LNCaP clone FGC (cell line): ENCODE results near the gene CLIC6.

Source experiments
- DNase-seq: peaks from one replicate; pipeline ENCODE4 v3.0.0-alpha.2; 2011; ENCODE audit warnings: low read depth
- H3K4me3 ChIP-seq: 2 replicates; pipeline ENCODE4 v1.5.1; 2011; ENCODE audit warnings: mild to moderate bottlenecking, low read depth, low read length, control low read depth
- CTCF ChIP-seq: IDR thresholded peaks from 2 replicates; pipeline ENCODE4 v1.5.1; 2012; ENCODE audit warnings: mild to moderate bottlenecking; ENCODE audit not compliant: control insufficient read depth, insufficient read depth; ENCODE audit errors: extremely low read depth

Gene CLIC6

GRCh38 chr21:34670220-34670961, 1.6 kb downstream of the CLIC6 start:
- DNase-seq, result no peak
- H3K4me3 ChIP-seq, result no peak overlapping the region
- TF ChIP-seq CTCF, result no peak

- no peak for TF ChIP-seq CTCF
- no peak for DNase-seq
- H3K4me3 ChIP-seq, result no peak overlapping the region
These were observed 2.2 kb downstream of the CLIC6 start for GRCh38 chr21:34670962-34671348.

GRCh38 chr21:34671462-34671861, 2.7 kb downstream of the CLIC6 start:
- no peak for DNase-seq
- TF ChIP-seq CTCF, result no peak
- no peak overlapping the region for H3K4me3 ChIP-seq

GRCh38 chr21:34671891-34672290, 3.1 kb downstream of the CLIC6 start:
- no peak for TF ChIP-seq CTCF
- no peak for DNase-seq
- H3K4me3 ChIP-seq, result no peak overlapping the region

- no peak overlapping the region for H3K4me3 ChIP-seq
- TF ChIP-seq CTCF, result no peak
- no peak for DNase-seq
These were observed 4.2 kb downstream of the CLIC6 start for GRCh38 chr21:34673006-34673405.

GRCh38 chr21:34674468-34674867, 5.7 kb downstream of the CLIC6 start:
- TF ChIP-seq CTCF, result no peak
- H3K4me3 ChIP-seq, result no peak overlapping the region
- DNase-seq, result no peak

- TF ChIP-seq CTCF, result no peak
- no peak overlapping the region for H3K4me3 ChIP-seq
- DNase-seq, result no peak
These were observed 7.1 kb downstream of the CLIC6 start for GRCh38 chr21:34675871-34676270.
